GM21367 (cell line): Measurements from ENCODE around the gene BCL7A.
"Not testable (repeated sequence)": the region's sequence is repeated elsewhere in the genome, so short reads cannot be mapped to it uniquely, and the experiment has no call there.

ENCODE experiments used
- ATAC-seq: cut with Tn5 transposase; IDR thresholded peaks from one replicate; pipeline ENCODE4 v1.9.1; 2021; ENCODE audit not compliant: unreplicated experiment

BCL7A gene

GRCh38 chr12:122093098-122093883 lies 71.6 kb downstream of the BCL7A start:
- ATAC-seq: no peak

GRCh38 chr12:122094137-122094734 lies 72.6 kb downstream of the BCL7A start:
- ATAC-seq: no peak

- ATAC-seq: no peak
These were observed 73.3 kb downstream of the BCL7A start for GRCh38 chr12:122094735-122095631.

GRCh38 chr12:122096014-122096413 lies 74.3 kb downstream of the BCL7A start:
- ATAC-seq: no peak

GRCh38 chr12:122096591-122097149 lies 75.0 kb downstream of the BCL7A start:
- ATAC-seq: no peak

- ATAC-seq: no peak
These were observed 75.9 kb downstream of the BCL7A start for GRCh38 chr12:122097584-122097926.

- ATAC-seq: no peak
These were observed 76.5 kb downstream of the BCL7A start for GRCh38 chr12:122097927-122098756.

GRCh38 chr12:122099280-122099749 lies 77.6 kb downstream of the BCL7A start:
- ATAC-seq: no peak

- ATAC-seq: no peak
These were observed 78.2 kb downstream of the BCL7A start for GRCh38 chr12:122099856-122100255.

- ATAC-seq: no peak
These were observed 78.9 kb downstream of the BCL7A start for GRCh38 chr12:122100568-122100967.

- no peak for ATAC-seq
These were observed 80.6 kb downstream of the BCL7A start for GRCh38 chr12:122102331-122102730.

GRCh38 chr12:122104844-122105243 lies 83.2 kb downstream of the BCL7A start:
- ATAC-seq: no peak

- not testable (repeated sequence) for ATAC-seq
These were observed 83.8 kb downstream of the BCL7A start for GRCh38 chr12:122105496-122105895.

GRCh38 chr12:122106843-122107242 lies 85.2 kb downstream of the BCL7A start:
- no peak for ATAC-seq

GRCh38 chr12:122107261-122107660 lies 85.6 kb downstream of the BCL7A start:
- ATAC-seq: no peak

- no peak for ATAC-seq
These were observed 89.5 kb downstream of the BCL7A start for GRCh38 chr12:122111089-122111641.
